KOPT-K1 (cell line): Measurements from ENCODE around the gene FANCI.

ENCODE experiments used
- H3K27ac ChIP-seq: fragments of 200-600 bp; sonication (generic); 2 replicates; pipeline ENCODE4 v1.5.1; 2016; ENCODE audit warnings: antibody characterized with exemption, mild to moderate bottlenecking, low read depth, low read length; ENCODE audit not compliant: poor library complexity, severe bottlenecking
- H3K36me3 ChIP-seq: fragments of 200-600 bp; sonication (generic); 2 replicates; pipeline ENCODE4 v1.5.1; 2017; ENCODE audit warnings: antibody characterized with exemption, mild to moderate bottlenecking, low read length, moderate library complexity; ENCODE audit not compliant: insufficient read depth
- H3K9me3 ChIP-seq: fragments of 200-600 bp; sonication (generic); 2 replicates; pipeline ENCODE4 v1.5.1; 2017; ENCODE audit warnings: antibody characterized with exemption, low read length, mild to moderate bottlenecking; ENCODE audit not compliant: insufficient read depth, poor library complexity, severe bottlenecking

The FANCI gene

DNA sequence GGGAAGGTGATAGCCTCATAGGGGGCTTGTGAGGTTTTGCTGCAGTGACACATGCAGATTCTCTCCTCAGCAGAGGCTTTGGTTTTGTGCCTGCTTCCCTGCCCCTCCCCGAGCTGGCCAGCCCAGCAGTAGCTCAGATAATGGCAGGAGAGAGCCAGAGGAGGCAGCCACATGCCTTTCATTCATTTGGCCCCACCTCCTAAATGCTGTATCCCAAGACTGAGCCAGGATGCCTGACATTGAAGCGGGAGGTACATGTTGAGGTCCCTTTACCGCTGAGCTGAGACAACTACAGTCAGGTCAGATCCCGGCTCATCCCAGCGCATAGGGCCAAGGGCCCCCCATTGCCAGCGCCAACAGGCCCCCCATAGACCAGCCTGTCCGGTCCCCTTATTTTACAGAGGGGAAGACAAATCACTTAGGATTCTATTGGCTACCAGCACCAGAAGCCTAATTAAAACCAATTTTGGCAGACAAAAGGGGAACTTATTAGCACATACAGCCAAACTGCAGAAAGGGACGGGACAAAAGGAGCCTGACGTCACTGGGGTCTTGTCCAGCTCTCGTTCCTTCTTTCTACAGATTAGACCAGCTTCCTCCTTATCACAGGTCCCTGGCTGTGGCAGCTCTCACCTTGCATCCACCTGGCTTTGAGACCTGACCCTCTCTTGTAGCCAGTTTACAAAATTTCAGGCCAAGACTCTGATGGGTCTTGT lies 102.9 kb downstream of the FANCI start:
- Histone ChIP-seq H3K9me3 (no peaks in the 10 kb centered on the region), H3K27ac (no peak overlapping the region), H3K36me3 (no peaks in the 10 kb centered on the region)

DNA sequence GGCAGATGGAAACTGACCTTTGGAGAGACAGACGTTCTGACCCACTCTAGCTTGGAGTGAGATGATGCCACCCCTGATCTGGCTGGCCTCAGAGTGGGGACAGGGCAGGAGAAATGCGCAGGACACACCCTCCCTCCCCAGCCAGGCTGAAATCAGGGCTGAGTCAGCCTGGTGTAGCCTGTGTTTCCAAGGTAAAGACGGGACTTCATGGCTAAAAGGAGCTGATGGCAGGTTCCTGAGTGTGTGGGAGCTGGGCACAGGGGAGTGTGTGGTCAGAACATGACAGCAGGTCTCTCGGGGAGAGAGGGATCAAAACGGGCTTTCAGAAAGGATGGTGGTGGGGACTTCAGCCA lies 105.4 kb downstream of the FANCI start:
- Histone ChIP-seq H3K36me3 (no peaks in the 10 kb centered on the region), H3K27ac (no peak overlapping the region), H3K9me3 (no peaks in the 10 kb centered on the region)

DNA sequence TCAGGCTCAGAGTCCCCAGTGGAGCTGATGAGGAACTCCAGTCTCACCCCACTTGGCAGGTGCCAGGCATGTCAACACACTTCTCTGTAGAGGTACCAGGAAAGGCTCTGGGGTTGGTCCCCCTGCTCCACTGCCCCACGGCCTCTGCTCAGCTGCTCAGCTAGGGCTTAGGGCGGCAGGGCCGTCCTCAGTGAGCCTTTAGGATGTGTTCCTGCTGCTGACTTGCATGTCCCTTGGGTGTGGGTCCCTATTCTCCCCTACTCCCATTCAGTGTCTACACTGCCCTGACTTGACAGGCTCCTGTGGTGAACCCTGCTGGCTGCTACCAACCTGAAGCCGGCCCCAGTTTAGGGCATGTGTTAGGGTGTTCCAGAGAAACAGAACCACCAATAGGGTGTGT lies 108.7 kb downstream of the FANCI start:
- H3K9me3 ChIP-seq = no peaks in the 10 kb centered on the region
- H3K36me3 ChIP-seq = no peaks in the 10 kb centered on the region
- H3K27ac ChIP-seq = no peak overlapping the region

DNA sequence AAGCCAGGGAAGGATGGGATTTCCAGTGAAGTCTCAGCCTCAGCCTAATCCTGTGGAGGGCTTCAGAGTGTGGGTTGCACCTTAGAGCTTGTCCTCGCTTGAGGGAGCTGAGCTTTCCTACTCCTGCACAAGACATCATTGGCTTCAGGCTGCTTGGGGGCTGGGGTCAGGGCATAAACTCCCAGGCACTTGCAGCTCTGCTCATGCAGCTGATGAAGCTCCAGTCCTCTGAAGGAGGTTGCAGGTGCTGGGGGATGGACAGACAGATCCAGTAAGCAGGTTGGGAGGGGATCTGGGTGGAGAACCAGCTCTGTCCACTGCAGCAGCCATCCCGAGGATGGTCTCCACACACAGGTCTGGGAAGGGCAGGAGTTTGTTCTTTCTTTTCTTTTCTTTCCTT lies 110.2 kb downstream of the FANCI start:
- Histone ChIP-seq H3K9me3 (no peaks in the 10 kb centered on the region), H3K27ac (no peak overlapping the region), H3K36me3 (no peaks in the 10 kb centered on the region)

DNA sequence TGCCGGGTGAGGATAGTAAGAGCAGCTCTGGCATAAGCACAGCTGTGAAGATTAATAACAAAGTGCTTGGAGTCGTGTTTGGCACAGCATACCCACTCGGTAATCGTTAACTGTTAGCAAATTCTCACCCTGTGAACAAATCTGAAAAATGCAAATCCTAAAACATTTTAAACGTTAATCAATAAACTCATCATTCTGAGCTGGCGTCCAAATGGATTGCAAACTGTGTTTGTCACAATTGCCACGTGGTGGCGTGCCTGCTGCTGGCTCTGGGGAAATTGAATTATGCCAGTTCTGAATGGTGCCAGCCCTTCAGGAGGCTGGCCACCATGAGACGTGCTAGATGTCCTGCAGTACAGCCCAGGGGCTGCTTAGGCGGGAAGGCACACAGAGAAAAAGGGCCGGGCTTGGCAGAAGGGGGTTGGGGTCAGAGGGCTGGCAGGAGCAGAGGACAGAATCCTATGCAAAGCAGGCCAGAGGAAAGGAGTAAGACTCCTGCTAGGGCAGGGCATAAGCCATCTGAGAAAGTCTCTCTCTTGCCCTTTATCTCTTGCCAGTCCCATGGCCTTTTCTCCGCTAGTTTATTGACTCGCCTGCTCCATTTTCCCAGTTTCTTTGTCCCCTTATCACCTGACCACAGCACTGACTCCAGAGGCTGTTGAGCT lies 113.0 kb downstream of the FANCI start:
- Histone ChIP-seq H3K9me3 (no peaks in the 10 kb centered on the region), H3K36me3 (no peaks in the 10 kb centered on the region), H3K27ac (no peak overlapping the region)

DNA sequence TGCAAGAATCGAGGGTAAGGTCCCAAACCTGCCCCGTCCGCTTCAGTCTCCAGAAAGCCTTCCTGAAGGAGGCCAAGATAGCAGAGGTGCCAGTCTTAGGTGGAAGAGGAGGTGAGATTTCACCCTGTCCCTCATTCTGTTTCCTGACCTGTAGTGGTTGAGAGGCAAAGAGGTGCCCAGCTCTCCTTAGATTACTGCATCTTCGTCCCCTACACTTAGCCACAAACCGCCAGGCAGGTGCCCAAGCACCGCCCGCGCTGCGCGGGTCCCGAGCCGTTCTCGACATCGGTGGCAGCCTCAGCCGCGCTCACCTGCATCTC lies 114.6 kb downstream of the FANCI start:
- H3K9me3 ChIP-seq = no peaks in the 10 kb centered on the region
- no peaks in the 10 kb centered on the region for H3K36me3 ChIP-seq
- no peak overlapping the region for H3K27ac ChIP-seq

DNA sequence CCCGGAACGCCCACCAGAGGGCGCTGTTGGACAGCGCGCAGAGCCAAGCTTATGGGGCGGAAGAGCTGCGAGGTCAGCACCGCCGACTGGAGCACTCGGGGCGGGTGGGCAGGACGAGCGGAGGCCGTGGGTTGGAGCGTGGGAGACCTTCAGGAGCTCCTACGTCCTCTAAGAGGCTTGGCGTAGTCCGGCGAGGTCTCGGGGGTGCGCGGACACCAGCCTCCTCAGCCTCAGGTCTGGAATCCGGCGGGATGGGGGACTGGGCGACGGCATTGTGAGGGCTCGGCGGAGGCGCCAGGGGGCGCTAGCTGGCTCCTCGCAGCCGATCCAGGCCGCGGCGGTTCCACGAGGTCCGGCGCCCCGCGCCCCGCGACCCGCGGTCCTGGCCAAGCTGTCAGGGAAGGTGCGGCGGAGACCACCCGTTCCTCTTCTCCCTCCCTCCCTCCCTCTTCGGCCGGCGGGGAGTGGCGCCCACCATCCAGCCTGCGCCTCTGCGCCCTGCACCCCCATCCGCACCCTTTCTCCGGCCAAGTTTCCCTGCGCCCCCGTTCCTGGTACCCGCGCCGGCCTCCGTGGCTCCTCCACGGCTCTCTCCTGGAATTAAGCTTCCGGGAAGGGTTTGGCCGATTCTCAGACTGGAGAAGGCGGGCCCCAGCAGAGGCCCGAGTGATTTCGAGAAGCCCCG lies 115.1 kb downstream of the FANCI start:
- H3K27ac ChIP-seq = no peak overlapping the region
- no peaks in the 10 kb centered on the region for H3K36me3 ChIP-seq
- H3K9me3 ChIP-seq = no peaks in the 10 kb centered on the region

DNA sequence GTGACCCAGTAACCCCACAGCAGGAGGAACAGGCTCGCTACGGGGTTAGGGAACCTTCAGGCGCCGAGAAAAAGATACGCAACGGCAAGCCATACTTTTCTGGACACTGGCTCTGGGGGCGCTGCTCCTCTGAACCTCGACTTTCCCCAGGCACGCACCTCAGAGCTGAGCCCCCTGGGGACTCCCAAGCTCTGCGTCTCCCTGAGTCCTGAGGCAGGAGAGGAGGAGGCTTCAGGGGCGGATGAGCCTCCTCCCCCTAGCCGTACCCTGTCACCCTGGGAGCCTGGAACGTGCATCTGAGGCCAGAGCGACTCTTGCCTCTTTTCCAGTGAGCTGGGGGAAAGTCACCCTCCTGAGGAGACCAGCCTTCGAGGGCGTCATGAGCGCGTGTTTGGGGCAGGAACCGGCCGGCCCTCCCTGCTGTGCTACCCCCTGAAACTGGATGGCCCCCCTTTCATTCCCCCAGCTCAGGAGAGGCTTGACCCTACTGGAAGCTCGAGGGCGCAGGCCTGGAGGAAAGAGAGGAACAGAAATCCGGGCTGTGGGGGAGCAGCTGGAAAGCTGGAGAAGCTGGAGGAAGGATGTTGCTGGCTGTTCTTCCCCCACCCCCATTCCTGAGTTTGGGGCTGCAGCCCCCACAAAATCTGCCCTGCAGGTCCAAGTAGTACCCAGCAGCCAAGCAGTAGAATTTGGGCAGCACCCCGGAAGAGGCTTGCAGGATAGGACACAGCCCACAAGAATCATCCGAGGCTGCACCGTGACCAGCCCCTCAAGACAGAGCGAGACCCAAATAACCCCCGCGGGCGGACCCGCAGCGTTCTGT lies 115.9 kb downstream of the FANCI start:
- H3K27ac ChIP-seq = no peak overlapping the region
- H3K9me3 ChIP-seq = no peaks in the 10 kb centered on the region
- H3K36me3 ChIP-seq = no peaks in the 10 kb centered on the region

DNA sequence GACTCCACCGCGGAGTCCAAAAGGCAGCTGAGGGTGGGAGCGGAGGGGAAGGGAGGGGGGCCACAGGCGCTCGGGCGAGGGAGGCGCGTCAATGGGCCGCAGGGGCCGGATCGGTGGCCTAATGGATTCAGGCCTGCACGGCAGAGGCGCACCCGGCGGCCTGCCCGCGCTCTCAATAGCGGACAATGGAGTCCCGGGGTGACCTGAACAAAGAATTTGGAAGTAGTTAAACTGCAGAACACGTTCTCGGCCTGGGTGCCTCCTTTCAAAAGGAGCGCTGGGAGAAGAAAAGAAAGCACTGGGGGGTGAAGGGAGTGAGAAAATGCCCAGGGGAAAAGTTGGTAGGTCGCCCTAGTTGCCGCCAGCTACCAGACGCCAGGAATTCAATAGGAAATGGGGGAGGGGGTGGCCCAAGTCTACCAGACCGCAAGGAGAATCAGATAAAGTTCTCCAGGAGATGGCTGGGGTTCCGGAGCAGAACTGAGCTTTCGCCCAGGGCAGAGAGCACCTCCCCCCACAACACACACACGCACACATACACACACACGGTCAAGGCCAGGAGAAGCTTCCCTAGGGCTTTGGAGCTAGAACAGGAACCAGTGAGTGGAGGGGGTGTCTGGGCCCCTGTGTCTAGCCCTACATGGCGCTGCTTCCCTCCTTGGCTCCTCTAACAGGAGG lies 116.7 kb downstream of the FANCI start:
- Histone ChIP-seq H3K27ac (no peak overlapping the region), H3K36me3 (no peaks in the 10 kb centered on the region), H3K9me3 (no peaks in the 10 kb centered on the region)

DNA sequence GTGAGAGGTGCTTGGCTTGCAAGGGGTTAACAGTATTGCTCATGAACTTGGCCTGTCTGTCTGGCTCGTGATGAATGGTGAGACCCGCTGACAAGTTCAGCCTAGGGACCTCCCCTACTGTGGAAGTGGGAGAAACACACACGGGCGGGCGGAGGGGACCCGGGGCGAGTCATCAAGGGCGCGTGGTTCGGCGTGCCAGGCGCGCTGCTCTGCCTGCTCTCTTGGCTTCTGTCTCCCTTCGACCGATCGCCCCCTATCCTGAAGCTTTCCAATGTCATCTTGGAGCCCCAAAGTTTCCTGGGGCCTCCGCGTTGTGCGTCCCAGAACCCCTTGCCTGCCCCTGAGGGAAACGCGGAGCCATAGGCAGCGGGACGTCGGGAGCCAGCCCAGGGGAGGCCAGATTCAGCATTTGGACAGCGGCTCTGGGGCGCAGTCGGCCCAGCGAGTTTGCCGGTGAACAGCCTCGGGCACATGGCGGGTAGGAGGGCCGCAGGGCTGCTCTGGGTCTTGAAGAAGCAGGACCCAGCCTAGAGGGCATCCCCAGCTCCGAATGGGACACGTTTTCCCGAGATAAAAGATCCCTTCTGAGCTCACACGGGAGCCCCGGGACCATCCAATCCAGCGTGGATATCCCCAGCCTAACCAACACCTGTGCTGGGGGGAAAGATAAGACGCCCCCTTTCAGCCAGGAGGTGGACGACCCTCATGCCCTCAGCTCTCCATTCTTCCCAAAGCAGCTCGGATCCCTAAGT lies 117.8 kb downstream of the FANCI start:
- Histone ChIP-seq H3K36me3 (no peaks in the 10 kb centered on the region), H3K27ac (no peak overlapping the region), H3K9me3 (no peaks in the 10 kb centered on the region)

DNA sequence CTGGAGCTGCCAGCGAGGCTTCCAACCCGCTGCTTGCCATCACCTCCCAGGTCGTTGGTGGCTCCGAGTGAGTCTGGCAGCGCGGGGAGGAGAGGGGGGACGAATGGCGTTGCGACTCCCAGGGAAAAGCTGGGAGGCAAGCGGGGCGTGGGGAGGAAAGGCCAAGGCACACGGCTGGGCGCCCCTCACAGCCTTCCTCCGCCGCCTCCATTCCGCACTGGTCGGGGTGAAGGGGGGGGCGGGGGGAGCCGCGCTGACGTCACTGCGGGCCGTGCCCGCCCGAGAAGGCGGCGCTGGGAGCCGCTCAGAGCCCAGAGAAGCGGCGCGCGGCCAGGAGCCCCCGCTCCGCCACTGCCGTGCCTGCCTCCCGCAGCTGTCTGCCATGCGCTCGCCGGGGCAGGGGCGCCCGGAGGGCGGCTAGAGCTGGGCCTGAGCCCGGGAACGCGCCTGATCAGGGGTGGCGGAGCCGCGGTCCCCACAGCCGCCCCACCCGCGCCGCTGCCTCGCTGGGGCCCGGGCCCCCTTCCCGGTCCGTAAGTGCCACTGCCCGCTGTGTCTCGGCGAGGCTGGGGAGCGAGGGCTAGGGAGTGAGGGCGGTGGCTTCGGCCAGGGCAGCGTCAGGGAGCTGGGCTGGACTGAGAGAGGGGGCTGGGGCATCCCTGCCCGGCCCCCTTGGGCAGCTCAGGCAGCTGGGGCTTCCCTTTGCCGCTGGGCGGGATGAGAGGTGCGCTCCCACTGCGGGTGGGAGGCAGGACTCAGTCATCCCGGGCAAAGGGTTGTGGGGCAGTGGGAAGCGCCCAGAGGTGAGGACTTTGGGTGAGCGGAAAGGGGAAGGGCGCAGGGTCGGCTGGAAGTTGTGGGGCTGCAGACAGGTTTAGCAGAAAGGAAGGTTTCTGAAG lies 118.7 kb downstream of the FANCI start:
- H3K9me3 ChIP-seq = no peaks in the 10 kb centered on the region
- H3K36me3 ChIP-seq = no peaks in the 10 kb centered on the region
- H3K27ac ChIP-seq = no peak overlapping the region

DNA sequence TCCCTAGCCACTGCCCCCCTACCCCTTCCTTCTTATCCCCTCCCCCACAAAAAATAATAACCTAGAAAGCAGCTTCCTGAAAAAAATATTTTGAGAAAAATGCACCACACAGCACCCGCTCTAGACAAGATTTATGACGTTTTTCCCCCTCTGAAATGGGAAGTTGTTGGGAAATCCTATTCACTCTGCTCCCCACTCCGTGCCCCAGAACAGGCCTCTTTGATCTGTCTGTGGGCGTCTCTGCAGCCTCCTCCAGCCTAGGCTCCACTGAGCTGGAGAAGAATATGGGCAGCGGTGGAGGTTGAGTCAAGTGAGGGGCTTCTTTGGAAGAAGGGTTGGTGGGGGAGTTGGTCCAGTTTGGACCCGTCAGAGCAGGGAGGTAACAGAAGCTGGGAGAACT lies 119.4 kb downstream of the FANCI start:
- H3K27ac ChIP-seq = no peak overlapping the region
- no peaks in the 10 kb centered on the region for H3K36me3 ChIP-seq
- H3K9me3 ChIP-seq = no peaks in the 10 kb centered on the region

DNA sequence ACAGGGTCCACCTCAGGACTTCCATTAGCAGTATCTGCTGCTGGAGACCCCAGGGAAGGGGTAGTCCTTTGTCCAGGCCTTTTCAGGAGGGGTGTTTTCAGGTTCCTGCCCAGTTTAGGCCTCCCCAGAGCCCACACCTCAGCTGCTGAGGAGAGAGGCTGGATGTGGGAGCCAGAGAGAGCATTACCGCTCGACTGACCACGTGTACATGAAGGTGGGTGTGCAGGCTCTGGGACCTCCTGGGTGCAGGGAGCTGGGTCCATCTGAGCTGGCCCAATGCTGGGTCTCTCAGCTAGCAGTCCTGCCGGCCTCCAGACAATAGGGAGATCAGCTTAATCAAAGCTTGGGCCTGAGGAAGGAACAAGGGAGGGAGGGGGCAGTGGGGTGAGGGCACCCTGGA lies 120.0 kb downstream of the FANCI start:
- Histone ChIP-seq H3K9me3 (no peaks in the 10 kb centered on the region), H3K36me3 (no peaks in the 10 kb centered on the region), H3K27ac (no peak overlapping the region)
